ENCODE data around the gene LDLRAD4.
"Not testable (repeated sequence)": the region's sequence is repeated elsewhere in the genome, so short reads cannot be mapped to it uniquely, and the experiment has no call there.

The LDLRAD4 gene

DNA sequence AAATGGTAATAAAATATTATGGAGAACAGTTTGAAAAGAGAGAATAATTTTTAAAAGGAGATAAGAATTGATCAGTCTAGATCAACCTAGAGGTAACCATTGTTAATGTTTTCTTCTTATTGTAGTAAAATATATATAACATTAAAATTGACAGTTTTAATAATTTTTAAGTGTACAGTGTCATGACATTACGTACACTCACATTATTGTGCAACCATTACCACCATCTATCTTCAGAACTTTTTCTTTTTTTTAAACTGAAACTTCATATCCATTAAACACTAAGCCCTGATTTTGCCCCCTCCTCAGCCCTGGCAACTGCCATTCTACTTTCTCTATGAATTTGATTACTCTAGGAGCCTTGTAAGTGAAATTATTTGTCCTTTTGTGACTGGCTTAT is 121.1 kb downstream of the LDLRAD4 start:
- TF ChIP-seq ZFP30 (CRISPR knock-in tag; IDR thresholded peaks at IDR 0.05): no peak
- TF ChIP-seq, protein P1, sequence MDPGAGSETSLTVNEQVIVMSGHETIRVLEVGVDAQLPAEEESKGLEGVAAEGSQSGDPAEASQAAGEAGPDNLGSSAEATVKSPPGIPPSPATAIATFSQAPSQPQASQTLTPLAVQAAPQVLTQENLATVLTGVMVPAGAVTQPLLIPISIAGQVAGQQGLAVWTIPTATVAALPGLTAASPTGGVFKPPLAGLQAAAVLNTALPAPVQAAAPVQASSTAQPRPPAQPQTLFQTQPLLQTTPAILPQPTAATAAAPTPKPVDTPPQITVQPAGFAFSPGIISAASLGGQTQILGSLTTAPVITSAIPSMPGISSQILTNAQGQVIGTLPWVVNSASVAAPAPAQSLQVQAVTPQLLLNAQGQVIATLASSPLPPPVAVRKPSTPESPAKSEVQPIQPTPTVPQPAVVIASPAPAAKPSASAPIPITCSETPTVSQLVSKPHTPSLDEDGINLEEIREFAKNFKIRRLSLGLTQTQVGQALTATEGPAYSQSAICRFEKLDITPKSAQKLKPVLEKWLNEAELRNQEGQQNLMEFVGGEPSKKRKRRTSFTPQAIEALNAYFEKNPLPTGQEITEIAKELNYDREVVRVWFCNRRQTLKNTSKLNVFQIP (CRISPR knock-in tag; IDR thresholded peaks at IDR 0.05; ENCODE audit: borderline replicate concordance, low read depth): no peak
- TF ChIP-seq ZNF8 (CRISPR knock-in tag; IDR thresholded peaks at IDR 0.05): no peak
- no peak for TF ChIP-seq ZNF70 (CRISPR knock-in tag; IDR thresholded peaks at IDR 0.05)
- TF ChIP-seq TCF4 (CRISPR knock-in tag; IDR thresholded peaks at IDR 0.05; ENCODE audit: borderline replicate concordance): no peak
- no peak for TF ChIP-seq RARB (CRISPR knock-in tag; IDR thresholded peaks at IDR 0.05)
- TF ChIP-seq ZC3H10 (CRISPR knock-in tag; IDR thresholded peaks at IDR 0.05): no peak
- no peak for TF ChIP-seq GLIS3 (CRISPR knock-in tag; IDR thresholded peaks at IDR 0.05)
- no peak for TF ChIP-seq BACH2 (CRISPR knock-in tag; IDR thresholded peaks at IDR 0.05; ENCODE audit: borderline replicate concordance)
- TF ChIP-seq, protein P2, sequence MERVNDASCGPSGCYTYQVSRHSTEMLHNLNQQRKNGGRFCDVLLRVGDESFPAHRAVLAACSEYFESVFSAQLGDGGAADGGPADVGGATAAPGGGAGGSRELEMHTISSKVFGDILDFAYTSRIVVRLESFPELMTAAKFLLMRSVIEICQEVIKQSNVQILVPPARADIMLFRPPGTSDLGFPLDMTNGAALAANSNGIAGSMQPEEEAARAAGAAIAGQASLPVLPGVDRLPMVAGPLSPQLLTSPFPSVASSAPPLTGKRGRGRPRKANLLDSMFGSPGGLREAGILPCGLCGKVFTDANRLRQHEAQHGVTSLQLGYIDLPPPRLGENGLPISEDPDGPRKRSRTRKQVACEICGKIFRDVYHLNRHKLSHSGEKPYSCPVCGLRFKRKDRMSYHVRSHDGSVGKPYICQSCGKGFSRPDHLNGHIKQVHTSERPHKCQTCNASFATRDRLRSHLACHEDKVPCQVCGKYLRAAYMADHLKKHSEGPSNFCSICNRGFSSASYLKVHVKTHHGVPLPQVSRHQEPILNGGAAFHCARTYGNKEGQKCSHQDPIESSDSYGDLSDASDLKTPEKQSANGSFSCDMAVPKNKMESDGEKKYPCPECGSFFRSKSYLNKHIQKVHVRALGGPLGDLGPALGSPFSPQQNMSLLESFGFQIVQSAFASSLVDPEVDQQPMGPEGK (CRISPR knock-in tag; IDR thresholded peaks at IDR 0.05; ENCODE audit: borderline replicate concordance): no peak
- no peak for TF ChIP-seq CSDC2 (CRISPR knock-in tag; IDR thresholded peaks at IDR 0.05)
- TF ChIP-seq ISL1 (CRISPR knock-in tag; IDR thresholded peaks at IDR 0.05): no peak
- TF ChIP-seq PPARA (CRISPR knock-in tag; IDR thresholded peaks at IDR 0.05; ENCODE audit: borderline replicate concordance): no peak
- TF ChIP-seq, protein P3, sequence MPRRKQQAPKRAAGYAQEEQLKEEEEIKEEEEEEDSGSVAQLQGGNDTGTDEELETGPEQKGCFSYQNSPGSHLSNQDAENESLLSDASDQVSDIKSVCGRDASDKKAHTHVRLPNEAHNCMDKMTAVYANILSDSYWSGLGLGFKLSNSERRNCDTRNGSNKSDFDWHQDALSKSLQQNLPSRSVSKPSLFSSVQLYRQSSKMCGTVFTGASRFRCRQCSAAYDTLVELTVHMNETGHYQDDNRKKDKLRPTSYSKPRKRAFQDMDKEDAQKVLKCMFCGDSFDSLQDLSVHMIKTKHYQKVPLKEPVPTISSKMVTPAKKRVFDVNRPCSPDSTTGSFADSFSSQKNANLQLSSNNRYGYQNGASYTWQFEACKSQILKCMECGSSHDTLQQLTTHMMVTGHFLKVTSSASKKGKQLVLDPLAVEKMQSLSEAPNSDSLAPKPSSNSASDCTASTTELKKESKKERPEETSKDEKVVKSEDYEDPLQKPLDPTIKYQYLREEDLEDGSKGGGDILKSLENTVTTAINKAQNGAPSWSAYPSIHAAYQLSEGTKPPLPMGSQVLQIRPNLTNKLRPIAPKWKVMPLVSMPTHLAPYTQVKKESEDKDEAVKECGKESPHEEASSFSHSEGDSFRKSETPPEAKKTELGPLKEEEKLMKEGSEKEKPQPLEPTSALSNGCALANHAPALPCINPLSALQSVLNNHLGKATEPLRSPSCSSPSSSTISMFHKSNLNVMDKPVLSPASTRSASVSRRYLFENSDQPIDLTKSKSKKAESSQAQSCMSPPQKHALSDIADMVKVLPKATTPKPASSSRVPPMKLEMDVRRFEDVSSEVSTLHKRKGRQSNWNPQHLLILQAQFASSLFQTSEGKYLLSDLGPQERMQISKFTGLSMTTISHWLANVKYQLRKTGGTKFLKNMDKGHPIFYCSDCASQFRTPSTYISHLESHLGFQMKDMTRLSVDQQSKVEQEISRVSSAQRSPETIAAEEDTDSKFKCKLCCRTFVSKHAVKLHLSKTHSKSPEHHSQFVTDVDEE (CRISPR knock-in tag; IDR thresholded peaks at IDR 0.05): no peak
- no peak for TF ChIP-seq TOX (CRISPR knock-in tag; IDR thresholded peaks at IDR 0.05; ENCODE audit: borderline replicate concordance)
- TF ChIP-seq, protein P4, sequence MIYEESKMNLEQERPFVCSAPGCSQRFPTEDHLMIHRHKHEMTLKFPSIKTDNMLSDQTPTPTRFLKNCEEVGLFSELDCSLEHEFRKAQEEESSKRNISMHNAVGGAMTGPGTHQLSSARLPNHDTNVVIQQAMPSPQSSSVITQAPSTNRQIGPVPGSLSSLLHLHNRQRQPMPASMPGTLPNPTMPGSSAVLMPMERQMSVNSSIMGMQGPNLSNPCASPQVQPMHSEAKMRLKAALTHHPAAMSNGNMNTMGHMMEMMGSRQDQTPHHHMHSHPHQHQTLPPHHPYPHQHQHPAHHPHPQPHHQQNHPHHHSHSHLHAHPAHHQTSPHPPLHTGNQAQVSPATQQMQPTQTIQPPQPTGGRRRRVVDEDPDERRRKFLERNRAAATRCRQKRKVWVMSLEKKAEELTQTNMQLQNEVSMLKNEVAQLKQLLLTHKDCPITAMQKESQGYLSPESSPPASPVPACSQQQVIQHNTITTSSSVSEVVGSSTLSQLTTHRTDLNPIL (CRISPR knock-in tag; IDR thresholded peaks at IDR 0.05; ENCODE audit: low read depth): no peak
- no peak for TF ChIP-seq ZFP3 (CRISPR knock-in tag; IDR thresholded peaks at IDR 0.05)
- TF ChIP-seq, protein P5, sequence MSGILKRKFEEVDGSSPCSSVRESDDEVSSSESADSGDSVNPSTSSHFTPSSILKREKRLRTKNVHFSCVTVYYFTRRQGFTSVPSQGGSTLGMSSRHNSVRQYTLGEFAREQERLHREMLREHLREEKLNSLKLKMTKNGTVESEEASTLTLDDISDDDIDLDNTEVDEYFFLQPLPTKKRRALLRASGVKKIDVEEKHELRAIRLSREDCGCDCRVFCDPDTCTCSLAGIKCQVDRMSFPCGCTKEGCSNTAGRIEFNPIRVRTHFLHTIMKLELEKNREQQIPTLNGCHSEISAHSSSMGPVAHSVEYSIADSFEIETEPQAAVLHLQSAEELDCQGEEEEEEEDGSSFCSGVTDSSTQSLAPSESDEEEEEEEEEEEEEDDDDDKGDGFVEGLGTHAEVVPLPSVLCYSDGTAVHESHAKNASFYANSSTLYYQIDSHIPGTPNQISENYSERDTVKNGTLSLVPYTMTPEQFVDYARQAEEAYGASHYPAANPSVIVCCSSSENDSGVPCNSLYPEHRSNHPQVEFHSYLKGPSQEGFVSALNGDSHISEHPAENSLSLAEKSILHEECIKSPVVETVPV (CRISPR knock-in tag; IDR thresholded peaks at IDR 0.05): no peak
- ATAC-seq: no peak

DNA sequence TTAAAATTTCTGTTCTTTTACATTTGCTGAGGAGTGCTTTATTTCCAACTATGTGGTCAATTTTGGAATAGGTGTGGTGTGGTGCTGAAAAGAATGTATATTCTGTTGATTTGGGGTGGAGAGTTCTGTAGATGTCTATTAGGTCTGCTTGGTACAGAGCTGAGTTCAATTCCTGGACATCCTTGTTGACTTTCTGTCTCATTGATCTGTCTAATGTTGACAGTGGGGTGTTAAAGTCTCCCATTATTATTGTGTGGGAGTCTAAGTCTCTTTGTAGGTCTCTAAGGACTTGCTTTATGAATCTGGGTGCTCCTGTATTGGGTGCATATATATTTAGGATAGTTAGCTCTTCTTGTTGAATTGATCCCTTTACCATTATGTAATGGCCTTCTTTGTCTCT is 127.9 kb downstream of the LDLRAD4 start:
- ATAC-seq: not testable (repeated sequence)

DNA sequence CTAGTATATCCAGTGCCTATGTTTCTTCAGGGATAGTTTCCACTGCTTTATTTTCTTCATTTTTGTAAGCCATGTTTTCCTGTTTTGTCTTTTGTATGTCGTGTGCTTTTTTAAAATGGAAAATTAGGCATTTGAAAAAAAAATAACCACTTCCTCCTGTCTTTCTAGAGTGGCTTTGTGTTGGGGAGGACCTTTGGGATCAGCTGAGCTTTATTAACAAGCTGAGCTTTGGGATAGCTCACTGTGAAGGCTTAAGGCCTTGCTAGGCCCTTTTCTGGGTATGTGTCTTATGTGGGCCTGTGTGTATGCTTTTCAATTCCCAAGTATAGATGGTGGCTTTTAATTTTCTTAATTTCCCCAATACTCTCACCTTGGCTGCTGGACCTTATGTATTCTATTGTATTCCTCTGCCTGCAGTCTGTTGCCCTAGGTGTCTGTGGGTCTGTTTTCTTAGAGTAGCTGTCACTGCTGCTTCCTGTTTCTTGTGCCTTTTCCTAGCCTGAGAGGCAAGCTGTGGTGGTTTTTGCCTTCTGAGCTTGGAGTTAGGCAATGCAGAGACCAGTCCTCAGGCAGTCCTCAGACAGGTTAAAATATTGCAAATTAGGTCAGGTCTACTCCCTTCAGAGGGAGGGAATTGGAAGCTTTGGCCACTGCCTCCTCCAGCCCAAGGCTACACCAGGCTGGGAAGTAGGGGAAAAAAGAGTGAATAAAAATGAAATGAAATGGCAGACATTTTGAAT is 134.7 kb downstream of the LDLRAD4 start:
- TF ChIP-seq ZNF565 (CRISPR knock-in tag; conservative IDR thresholded peaks at IDR 0.05; ENCODE audit: low read depth) (no peak), OSR1 (CRISPR knock-in tag; IDR thresholded peaks at IDR 0.05) (no peak), PPARA (CRISPR knock-in tag; IDR thresholded peaks at IDR 0.05; ENCODE audit: borderline replicate concordance) (no peak), ARNTL (CRISPR knock-in tag; IDR thresholded peaks at IDR 0.05; ENCODE audit: borderline replicate concordance, low read depth) (no peak), CSDC2 (CRISPR knock-in tag; IDR thresholded peaks at IDR 0.05) (no peak), ZC3H10 (CRISPR knock-in tag; IDR thresholded peaks at IDR 0.05) (no peak)
- TF ChIP-seq, protein P1 (CRISPR knock-in tag; IDR thresholded peaks at IDR 0.05; ENCODE audit: borderline replicate concordance, low read depth): no peak
- TF ChIP-seq, protein P3 (CRISPR knock-in tag; IDR thresholded peaks at IDR 0.05): no peak
- ATAC-seq: no peak

Data from SK-N-SH treated with all-trans-retinoic acid at 6 μM for 48 hours (cell line).